Activated CD4-positive, alpha-beta T cell treated with anti-CD3 and anti-CD28 coated beads for 48 hours (primary cell): ENCODE measurements around the gene ZNF697.
"Not testable (repeated sequence)": the region's sequence is repeated elsewhere in the genome, so short reads cannot be mapped to it uniquely, and the experiment has no call there.

ENCODE experiments used
- DNase-seq: peaks from one replicate; pipeline ENCODE4 v3.0.0-alpha.2; 2020

ZNF697 gene

GRCh38 chr1:119600561-119600960 is 47.5 kb downstream of the ZNF697 start:
- no peak for DNase-seq

DNA sequence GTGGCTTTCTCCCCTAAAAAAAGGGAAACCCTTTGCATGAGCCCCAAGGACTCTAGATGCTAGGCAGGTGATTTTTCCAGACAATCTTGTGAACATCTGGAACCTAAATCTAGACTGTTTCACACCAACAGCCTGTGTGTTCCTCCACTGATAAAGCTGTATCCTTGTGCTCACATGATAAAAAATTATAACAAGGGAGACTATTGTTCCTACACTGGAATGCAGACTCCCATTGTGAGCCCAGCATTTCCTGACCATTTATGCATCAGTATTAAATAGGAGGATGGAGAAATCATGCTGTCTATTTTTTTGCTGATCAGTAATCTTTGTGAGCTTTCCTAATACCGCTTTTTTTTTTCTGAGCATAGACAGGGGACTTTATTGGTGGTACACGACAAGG is 52.5 kb downstream of the ZNF697 start:
- DNase-seq = no peak

DNA sequence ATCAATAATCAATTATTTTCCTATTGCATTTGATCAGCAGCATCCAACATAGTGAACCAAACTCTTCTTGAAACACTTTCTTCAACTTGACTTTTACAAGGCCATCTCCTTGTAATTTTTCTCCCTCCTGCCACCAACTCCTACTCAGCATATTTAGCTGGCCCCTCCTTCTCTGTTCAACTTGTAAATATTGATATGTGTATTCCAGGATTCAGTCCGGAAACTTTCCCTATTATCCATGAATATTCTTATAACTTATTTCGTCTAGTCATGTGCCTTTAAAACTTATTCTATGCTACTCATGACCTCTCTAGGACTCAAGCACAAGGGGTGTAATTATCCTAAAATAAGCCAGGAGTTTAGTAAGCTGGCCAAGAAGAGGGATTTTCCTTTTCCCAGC is 52.9 kb downstream of the ZNF697 start:
- DNase-seq = no peak

DNA sequence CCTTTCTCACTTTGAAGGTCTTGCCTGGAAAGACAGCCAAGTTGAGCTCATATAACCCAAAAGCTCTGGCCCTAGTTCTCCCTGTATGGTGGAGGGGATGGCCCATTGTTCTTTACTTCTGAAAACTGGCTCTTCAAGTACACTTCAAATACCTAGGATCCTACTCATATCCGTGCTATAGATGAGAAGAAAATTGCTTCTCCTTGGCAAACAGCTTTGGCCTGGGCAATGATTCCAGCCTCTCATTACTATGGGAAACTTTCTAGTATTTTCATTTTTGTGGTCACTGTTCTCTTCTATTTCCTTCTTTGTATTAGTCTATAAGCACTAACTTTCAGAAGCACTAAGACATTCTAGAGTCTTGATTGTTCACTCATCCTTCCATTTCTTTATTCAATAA is 53.7 kb downstream of the ZNF697 start:
- DNase-seq = no peak

DNA sequence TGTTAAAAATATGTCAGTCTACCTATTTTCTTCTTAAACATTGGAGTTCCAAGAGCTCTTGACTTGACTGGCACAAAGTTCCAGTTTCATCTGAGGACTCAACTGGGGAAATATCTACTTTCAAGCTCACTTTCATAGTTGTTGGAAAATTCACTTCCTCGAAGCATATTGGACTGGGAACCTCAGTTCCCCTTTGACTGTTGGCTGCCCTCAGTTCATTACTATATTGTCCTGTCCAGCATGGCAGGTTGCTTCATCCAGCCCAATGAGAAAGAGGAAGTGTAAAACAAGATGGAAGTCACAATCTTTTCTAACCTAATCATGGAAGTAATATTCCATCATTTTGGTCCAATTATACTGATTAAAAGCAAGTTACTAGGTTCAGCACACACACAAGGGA is 54.3 kb downstream of the ZNF697 start:
- DNase-seq = no peak

- DNase-seq = no peak
Observed at GRCh38 chr1:119590393-119590792, 57.7 kb downstream of the ZNF697 start.

DNA sequence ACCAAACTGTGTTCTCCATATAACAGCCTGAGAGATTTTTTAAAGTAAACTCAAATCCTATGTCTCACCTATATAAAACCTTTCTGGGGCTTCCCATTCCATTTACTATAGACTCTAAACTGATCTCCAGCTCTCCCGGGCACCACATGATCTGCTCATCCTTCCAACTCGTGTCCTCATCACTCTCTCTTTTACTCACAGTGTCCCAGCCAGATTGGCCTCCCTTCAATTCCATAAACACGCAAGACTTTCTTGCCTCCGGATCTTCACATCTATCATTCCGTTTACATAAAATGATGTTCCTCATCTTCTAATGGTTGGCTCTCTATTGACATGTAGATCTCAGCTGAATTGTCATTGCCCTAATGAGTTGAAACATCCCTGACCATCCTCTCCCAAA is 59.4 kb downstream of the ZNF697 start:
- DNase-seq = no peak

DNA sequence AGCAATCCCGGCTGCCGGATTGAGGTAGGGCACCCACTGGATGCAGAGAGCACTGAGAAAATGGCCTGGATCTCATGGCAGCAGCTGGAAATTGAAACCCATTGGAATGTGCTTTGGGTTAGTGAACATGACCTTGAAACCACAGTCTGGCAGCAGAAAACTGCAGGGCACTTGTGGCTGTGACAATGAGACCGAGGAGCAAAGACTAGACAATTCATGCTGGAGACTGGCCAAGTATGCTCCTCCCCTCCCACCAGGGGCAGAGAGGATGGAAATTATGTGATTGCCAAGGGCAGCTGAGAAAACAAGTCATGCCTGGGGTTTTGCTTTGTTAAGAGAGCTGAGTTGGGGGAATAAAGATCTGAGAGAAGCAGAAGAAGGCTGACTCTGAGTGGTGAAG is 60.7 kb downstream of the ZNF697 start:
- DNase-seq = no peak

GRCh38 chr1:119585801-119586200 is 62.3 kb downstream of the ZNF697 start:
- not testable (repeated sequence) for DNase-seq

GRCh38 chr1:119582801-119583200 is 65.3 kb downstream of the ZNF697 start:
- DNase-seq = peak; percentile 24

GRCh38 chr1:119581076-119581475 is 67.0 kb downstream of the ZNF697 start:
- not testable (repeated sequence) for DNase-seq

DNA sequence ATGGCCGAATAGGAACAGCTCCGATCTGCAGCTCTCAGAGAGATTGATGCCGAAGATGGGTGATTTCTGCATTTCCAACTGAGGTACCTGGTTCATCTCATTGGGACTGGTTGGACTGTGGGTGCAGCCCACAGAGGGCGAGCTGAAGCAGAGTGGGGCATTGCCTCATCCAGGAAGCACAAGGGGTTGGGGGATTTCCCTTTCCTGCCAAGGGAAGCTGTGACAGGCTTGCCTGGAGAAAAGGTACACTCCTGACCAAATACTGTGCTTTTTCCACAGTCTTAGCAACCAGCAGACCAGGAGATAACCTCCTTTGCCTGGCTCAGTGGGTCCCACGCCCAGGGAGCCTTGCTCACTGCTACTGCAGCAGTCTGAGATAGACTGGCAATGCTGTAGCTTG is 74.2 kb downstream of the ZNF697 start:
- no peak for DNase-seq

DNA sequence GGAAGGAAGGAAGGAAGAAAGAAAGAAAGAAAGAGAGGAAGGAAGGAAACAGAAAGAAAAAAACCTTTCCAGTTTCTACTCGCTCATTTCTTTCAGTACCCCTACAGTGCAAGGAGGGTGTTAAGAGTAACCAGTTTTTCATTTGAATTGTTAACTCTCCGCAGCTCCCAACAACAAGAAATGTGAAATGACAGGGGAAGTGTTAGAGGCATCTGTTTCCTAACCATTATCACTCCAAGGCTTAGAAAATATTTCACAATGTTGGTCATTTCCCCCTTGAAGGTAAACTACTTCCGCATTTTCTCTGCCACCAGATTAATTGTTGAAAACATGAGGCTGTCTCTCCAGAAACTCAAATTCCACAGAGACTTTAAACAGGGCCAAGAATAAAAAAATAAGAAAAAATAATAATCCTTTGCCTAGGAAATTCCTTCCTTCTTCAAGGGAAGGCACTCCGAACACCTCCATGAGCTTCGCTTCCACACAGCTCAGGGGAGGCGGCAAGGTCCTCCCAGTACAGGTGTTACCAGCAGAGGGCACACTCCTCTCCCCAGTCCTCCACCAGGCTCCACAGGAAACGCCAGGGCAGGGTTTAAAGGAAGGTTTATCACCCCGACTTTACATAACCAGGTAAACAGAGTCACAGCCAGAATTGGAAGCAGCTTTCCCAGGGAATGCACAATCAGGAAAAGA is 78.0 kb downstream of the ZNF697 start:
- peak; percentile 14 for DNase-seq
